GM19193 (cell line): Measurements from ENCODE around the gene IL4.

Experiments used
- POLR2A ChIP-seq: IDR thresholded peaks from 4 replicates; pipeline ENCODE4 v1.6.1; 2011; ENCODE audit not compliant: insufficient read depth, insufficient read length; ENCODE audit errors: extremely low read depth

IL4 gene

DNA sequence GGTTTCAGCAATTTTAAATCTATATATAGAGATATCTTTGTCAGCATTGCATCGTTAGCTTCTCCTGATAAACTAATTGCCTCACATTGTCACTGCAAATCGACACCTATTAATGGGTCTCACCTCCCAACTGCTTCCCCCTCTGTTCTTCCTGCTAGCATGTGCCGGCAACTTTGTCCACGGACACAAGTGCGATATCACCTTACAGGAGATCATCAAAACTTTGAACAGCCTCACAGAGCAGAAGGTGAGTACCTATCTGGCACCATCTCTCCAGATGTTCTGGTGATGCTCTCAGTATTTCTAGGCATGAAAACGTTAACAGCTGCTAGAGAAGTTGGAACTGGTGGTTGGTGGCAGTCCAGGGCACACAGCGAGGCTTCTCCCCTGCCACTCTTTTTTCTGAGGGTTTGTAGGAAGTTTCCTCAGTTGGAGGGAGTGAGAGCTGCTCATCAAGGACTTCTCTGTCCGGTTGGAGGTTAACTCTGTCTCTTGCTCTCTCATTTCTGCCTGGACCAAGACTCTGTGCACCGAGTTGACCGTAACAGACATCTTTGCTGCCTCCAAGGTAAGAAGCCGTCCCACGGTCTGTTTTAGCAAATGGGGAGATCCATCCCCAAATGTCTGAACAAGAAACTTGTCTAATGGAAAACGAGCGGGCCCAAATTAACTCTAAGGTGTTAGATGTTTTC is at the start of gene IL4:
IL4 (plus strand) TSS at position 51 of the 692 bp plus-strand sequence; CDS start at position 113, 62 bp downstream.
- TF ChIP-seq POLR2A, result no peak

DNA sequence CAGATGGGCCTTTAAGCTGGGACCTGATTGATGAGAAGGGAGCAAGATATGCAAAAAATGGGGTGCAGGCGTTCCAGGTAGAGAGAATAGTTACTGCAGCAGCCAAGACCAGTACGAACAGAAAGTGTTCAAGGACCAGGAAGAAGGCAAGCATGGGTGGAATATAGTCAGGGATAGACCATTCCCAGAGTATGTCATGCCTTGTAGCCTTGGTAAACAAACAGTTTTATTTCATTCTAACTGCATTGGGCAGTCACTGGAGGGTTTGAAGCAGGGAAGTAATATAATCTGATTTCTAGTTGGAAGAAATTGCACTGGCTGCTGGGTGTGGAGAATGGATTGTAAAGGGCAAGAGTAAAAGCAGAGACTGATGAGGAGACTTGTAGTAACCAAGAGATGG is 46.3 kb upstream of the IL4 start:
- no peak for TF ChIP-seq POLR2A

DNA sequence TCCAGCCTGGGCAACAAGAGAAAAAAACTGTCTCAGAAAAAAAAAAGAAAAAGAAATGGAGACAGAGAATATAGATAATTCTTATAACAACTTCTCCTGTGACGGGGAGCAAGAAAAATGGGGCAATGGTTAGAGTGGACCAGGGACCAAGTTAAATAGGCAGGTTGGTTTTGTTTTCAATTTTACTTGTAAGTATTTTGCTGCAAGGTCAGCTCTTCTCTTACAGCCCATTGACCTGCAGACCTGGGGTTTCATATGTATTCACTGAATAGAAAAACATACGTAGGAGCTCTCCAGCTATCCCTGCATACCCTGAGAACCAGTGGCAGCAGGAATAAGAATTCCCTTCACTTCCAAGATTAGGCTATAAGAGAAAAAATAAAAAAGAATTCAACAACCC is 45.0 kb upstream of the IL4 start:
- TF ChIP-seq POLR2A, result no peak

DNA sequence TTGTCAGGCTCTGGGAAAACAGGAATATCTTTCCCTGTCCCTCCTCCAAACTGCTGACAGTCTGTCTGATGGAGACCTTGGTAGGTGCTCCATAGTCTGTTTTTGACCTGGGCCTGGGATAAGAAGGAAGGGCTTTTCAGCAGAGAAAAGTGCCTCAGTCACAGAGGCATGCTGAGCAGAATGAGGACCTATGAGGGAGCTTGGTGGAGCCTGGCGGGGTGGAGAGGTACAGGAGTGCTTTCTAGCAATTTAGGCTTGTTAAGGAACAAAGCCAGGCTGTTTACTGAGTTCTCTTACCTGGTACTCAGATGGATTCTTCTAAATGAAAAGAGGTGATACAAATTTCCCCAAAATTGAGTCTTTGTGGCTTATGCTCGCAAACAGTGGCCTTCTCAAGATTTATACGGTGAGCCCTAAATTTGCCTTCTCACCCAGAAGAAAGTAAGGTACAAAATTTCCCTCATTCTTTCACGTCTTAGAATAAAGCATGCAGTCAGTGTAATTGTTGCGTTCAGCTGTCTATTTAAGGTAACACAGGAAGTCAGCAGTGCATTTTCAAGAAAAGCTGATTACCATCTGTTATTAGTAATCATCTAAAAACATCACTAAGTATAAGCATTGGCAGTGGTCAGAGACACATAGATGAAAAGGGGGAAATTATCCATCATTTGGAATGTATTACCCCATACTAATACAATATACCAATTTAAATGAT is 44.4 kb upstream of the IL4 start:
- TF ChIP-seq POLR2A, result no peak

DNA sequence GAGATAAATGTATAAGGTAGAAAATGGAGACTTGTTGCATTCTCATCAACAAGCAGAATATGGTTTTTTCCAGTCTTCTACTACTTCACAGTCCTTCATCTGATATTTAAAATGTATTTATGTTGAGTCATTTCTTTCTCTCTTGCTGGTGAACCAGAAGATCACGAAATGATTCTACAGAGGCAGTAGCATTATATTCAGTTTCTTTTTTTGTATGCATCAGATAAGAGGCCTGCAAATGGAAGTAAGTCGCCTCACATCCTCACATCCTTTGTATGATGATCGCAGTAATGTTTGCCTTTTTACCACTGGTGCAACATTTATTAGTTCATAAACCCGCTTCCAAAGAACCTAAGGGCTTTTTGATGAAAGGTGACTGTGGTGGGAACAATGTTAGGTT is 37.9 kb upstream of the IL4 start:
- TF ChIP-seq POLR2A, result no peak

DNA sequence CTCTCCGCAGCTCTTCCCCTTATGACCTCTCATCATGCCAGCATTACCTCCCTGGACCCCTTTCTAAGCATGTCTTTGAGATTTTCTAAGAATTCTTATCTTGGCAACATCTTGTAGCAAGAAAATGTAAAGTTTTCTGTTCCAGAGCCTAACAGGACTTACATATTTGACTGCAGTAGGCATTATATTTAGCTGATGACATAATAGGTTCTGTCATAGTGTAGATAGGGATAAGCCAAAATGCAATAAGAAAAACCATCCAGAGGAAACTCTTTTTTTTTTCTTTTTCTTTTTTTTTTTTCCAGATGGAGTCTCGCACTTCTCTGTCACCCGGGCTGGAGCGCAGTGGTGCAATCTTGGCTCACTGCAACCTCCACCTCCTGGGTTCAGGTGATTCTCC is 36.5 kb upstream of the IL4 start:
- no peak for TF ChIP-seq POLR2A

DNA sequence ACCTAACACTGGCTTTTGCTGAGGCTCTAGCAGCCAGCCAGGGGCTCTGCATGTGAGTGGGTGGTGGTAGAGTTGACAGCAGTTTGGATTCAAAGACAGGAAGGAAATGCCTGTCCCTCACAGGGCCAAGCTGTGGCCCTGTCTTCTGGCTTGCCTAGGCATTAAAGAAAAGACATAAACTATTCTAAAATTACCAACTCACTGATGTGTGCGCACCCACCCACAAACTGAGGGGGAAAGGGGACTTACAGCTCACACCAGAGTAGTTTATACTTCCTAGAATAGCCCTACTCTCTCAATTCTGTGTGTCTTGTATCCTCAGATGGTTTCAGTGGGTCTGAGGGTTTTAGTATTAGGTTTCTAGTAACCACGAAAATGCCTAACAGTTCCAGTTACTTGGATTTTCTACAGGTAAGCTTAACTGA is 34.1 kb upstream of the IL4 start:
- no peak for TF ChIP-seq POLR2A

DNA sequence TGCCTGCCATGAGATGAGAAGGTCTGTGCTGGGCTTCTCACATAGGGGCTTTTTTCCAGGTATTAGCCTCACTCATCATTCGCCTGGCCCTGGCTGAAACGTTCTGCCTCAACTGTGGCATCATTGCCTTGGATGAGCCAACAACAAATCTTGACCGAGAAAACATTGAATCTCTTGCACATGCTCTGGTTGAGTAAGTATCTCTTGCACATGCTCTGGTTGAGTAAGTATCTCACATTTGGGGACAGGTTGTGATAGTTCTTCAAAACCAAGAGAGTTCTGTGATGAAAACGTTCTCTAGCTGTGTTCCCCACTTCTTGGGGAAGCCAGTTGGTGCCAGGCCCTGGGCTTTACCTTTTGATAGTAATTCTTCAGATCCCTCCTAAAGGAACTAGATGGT is 33.2 kb upstream of the IL4 start:
- no peak for TF ChIP-seq POLR2A

DNA sequence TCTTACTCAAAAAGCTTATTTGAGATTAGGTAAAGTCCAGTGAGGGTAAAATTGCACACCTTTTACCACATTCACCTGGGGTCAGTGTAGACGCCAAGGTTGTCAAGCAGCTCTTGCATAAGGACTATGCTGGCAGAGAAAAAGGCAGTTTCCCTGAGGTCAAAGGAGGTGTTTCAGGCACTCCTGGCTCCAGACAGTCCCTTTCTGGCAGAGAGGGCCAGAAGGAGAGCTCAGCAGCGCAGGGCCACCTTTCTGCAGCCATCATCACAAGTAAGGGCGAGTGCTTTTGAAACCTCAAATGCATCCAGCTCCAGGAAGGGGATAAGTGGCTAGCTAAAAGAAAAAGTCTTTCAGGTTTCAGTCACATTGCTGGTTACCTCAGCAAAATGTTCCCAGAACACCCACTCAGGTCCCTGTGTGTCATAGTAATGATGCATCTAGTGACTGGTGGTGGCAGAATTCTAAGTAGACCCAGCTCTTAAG is 32.5 kb upstream of the IL4 start:
- TF ChIP-seq POLR2A, result no peak

DNA sequence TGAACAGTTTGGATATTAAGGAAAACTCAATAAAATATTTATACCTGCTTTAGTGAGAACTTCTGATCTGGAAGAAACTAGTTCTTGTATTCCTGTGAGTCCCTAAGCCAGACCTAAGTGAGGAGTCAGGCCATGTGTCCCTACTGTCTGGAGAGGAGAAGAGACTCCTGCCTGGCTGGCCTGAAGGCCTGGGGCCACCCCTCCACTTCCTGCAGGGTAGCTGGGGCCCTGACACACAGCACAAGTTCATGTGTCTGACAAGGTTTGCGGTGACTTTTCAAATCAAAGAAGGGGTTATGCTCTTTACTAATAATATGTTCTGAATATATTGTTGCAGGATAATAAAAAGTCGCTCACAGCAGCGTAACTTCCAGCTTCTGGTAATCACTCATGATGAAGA is 31.9 kb upstream of the IL4 start:
- no peak for TF ChIP-seq POLR2A

DNA sequence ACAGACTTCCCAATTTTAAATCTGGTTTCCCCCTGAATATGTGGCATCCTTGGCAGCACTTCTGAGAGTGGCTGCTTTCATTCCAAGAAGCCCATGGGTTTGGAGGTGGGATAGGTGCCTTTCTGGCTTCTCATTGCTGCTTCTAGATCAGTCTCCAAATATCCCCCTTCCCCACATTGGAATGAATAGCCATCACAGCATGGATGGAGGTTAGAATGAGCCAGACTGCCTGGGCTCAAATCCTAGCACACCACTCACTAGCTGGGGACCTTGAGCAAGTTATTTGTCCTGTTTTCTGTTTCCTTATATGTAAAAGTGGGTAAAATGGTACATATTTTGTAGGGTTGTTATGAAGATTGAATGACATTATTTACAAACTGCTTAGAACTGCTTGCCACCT is 29.6 kb upstream of the IL4 start:
- TF ChIP-seq POLR2A, result no peak

DNA sequence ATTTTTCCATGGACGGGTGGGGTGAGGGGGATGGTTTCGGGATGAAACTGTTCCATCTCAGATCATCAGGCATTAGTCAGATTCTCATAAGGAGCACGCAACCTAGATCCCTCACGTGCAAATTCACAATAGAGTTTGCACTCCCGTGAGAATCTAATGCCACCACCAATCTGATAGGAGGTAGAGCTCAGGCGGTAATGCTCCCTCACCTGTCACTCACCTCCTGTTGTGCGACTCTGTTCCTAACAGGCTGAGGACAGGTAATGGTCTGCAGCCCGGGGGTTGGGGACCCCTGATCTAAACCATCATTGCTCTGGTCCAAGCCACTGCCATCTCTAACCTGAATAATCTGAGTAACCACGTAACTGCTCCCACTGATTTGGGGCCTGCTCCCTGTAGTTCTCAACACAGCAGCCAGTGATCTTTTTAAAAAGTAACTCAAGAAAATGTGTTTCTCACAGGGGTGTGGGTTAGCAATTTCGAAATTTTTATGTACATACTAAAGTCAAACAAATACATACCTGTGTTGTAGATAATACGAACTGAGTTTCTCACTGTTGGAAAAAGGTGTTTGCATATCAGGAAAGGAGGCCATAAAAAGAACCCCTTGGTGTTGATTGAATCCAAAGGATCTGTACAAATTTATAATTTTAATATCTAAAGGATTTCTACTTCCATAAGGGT is 27.1 kb upstream of the IL4 start:
- TF ChIP-seq POLR2A, result no peak

DNA sequence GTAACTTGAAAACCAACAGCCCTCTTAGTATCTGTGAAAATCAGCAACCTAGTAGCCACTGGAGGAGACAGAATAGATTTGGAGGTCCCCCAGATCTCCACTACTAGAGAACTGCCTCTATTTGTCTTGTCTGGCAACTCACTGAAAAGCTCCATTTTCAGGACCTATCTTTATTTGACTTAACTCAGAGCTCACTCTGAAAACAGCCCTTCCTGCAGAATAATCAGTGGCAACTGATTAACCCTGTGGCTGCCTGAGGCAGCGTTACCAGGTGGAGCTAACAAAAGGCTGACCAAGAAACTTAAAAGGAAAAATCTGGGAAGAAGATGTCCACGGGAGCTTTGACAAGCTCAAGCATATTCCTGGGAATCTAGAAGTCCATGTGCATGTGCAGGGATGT is 26.3 kb upstream of the IL4 start:
- TF ChIP-seq POLR2A, result no peak

DNA sequence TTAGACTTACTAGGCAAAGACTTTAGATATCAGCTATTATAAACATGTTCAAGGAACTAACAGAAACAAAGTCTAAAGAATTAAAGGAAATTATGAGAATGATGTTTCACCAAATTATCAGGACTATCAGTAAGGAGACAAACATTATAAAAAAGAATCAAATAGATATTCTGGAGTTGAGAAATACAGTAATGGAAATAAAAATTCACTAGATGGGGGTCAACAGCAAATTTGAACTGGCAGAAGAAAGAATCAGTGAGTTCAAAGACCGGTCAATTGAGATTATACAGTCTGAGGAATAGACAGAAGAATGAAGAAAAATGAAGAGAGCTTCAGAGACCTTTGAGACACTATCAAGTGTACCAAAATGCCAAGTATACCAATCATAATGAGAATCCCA is 25.4 kb upstream of the IL4 start:
- TF ChIP-seq POLR2A, result no peak

DNA sequence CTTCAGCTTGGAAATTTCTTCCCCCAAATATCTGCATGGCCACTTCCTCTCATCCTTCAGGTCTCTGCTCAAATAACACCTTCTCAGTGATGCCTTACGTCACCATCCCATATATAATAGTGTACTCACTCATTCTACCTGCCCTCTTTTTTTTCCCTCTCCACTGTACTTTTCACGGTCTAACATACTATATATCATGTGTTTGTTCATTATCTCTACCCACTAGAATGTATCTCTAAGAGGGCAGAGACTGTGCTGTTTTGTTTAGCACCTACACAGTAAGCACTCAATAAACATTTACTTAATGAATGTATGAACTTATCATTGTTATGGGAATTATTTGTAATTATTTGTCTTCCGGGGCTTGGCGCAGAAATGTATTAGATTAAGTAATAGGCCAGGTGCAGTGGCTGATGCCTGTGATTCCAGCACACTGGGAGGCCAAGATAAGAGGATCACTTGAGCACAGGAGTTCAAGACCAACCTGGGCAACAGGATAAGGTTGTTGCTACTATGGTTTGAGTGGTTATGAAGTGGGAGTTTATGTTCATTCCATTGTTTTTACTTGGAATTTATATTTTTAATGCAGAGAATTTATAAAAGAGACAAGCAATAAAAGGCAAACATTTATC is 21.8 kb upstream of the IL4 start:
- TF ChIP-seq POLR2A, result no peak
